HepG2 (cell line): ENCODE data around the gene TP53TG5. TPM values are rescaled to one million over a fixed set of nuclear protein-coding genes. Genes with fewer than 3 reads are reported as not detected.
A peak's percentile ranks its signal among the peaks of the same experiment; 100 is the strongest.

ENCODE experiments used
- AFF4 ChIP-seq: sonication (generic); formaldehyde crosslinking; IDR thresholded peaks from 2 replicates; pipeline ENCODE4 v1.4.0; 2020; ENCODE audit warnings: missing genetic modification reagents
- CERS6 ChIP-seq: sonication (generic); formaldehyde crosslinking; IDR thresholded peaks from 2 replicates; pipeline ENCODE4 v1.5.0; 2020; ENCODE audit warnings: missing genetic modification reagents
- EEA1 ChIP-seq: sonication (generic); formaldehyde crosslinking; IDR thresholded peaks from 2 replicates; pipeline ENCODE4 v1.5.1; 2020; ENCODE audit warnings: mild to moderate bottlenecking, missing genetic modification reagents, borderline replicate concordance
- MLLT10 ChIP-seq: sonication (generic); formaldehyde crosslinking; IDR thresholded peaks from 2 replicates; pipeline ENCODE4 v1.4.0; 2020; ENCODE audit warnings: missing genetic modification reagents
- MXI1 ChIP-seq: IDR thresholded peaks from 3 replicates; pipeline ENCODE4 v1.6.1; 2012; ENCODE audit warnings: low read depth, low read length, inconsistent platforms, borderline replicate concordance
- MYPOP ChIP-seq: sonication (generic); formaldehyde crosslinking; IDR thresholded peaks from 2 replicates; pipeline ENCODE4 v1.8.1; 2023; ENCODE audit warnings: mild to moderate bottlenecking, moderate library complexity, missing genetic modification reagents
- NFKB2 ChIP-seq: sonication (generic); formaldehyde crosslinking; IDR thresholded peaks from 2 replicates; pipeline ENCODE4 v1.4.0; 2020; ENCODE audit warnings: missing genetic modification reagents, borderline replicate concordance
- RBAK ChIP-seq: sonication (generic); formaldehyde crosslinking; IDR thresholded peaks from 2 replicates; pipeline ENCODE4 v1.5.1; 2020; ENCODE audit warnings: mild to moderate bottlenecking, missing genetic modification reagents
- RELA ChIP-seq: sonication (generic); formaldehyde crosslinking; IDR thresholded peaks from 2 replicates; pipeline ENCODE4 v1.4.0; 2020; ENCODE audit warnings: missing genetic modification reagents
- SMAD3 ChIP-seq: sonication (generic); formaldehyde crosslinking; IDR thresholded peaks from 2 replicates; pipeline ENCODE4 v1.4.0; 2020; ENCODE audit warnings: missing genetic modification reagents
- SNAPC5 ChIP-seq: sonication (generic); formaldehyde crosslinking; IDR thresholded peaks from 2 replicates; pipeline ENCODE4 v1.8.1; 2023; ENCODE audit warnings: mild to moderate bottlenecking, missing genetic modification reagents, borderline replicate concordance
- SRSF9 ChIP-seq: fragments of 200-400 bp; formaldehyde crosslinking; IDR thresholded peaks from 2 replicates; pipeline ENCODE4 v1.6.1; 2018; ENCODE audit warnings: borderline replicate concordance, mild to moderate bottlenecking, low read depth, low read length; ENCODE audit not compliant: insufficient read depth, poor library complexity, severe bottlenecking
- TBL1XR1 ChIP-seq: fragments of 150-350 bp; IDR thresholded peaks from 2 replicates; pipeline ENCODE4 v1.6.1; 2014; ENCODE audit warnings: borderline replicate concordance, low read length; ENCODE audit not compliant: partially characterized antibody
- TBX3 ChIP-seq: fragments of 450-650 bp; IDR thresholded peaks from 2 replicates; pipeline ENCODE4 v1.6.1; 2017; ENCODE audit warnings: antibody characterized with exemption, mild to moderate bottlenecking, inconsistent platforms, borderline replicate concordance
- XRCC5 ChIP-seq: fragments of 200-400 bp; formaldehyde crosslinking; optimal IDR thresholded peaks from 2 replicates; pipeline ENCODE3; 2017; ENCODE audit warnings: mild to moderate bottlenecking, low read length
- ZBTB3 ChIP-seq: sonication (generic); formaldehyde crosslinking; IDR thresholded peaks from 2 replicates; pipeline ENCODE4 v1.4.0; 2020; ENCODE audit warnings: low read depth, mild to moderate bottlenecking, moderate library complexity, missing genetic modification reagents, borderline replicate concordance
- ZNF224 ChIP-seq: sonication (generic); formaldehyde crosslinking; IDR thresholded peaks from 2 replicates; pipeline ENCODE4 v1.5.0; 2020; ENCODE audit warnings: mild to moderate bottlenecking, missing genetic modification reagents
- ZNF329 ChIP-seq: sonication (generic); formaldehyde crosslinking; IDR thresholded peaks from 2 replicates; pipeline ENCODE4 v1.9.0; 2021; ENCODE audit warnings: low read depth, mild to moderate bottlenecking, missing genetic modification reagents
- ZNF574 ChIP-seq: sonication (generic); formaldehyde crosslinking; IDR thresholded peaks from 2 replicates; pipeline ENCODE4 v1.4.0; 2020; ENCODE audit warnings: missing genetic modification reagents
- ZNF766 ChIP-seq: sonication (generic); formaldehyde crosslinking; IDR thresholded peaks from 2 replicates; pipeline ENCODE4 v1.5.0; 2020; ENCODE audit warnings: missing genetic modification reagents, borderline replicate concordance
- ZNF850 ChIP-seq: sonication (generic); formaldehyde crosslinking; conservative IDR thresholded peaks from 2 replicates; pipeline ENCODE4 v1.9.0; 2021; ENCODE audit warnings: mild to moderate bottlenecking, missing genetic modification reagents
- polyA plus RNA-seq, 8 experiments: library from polyadenylated mRNA; depleted of rRNA in 3 of 8; stranded (reverse) in 7 of 8; unstranded in 1 of 8; fragments of >200 nt; fragmentation: Illumina TruSeq in 4 of 8; extraction: Trizol in 4 of 8; gene quantifications; 2 replicates each; pipeline versions ENCODE4 v1.2.1 to v1.2.3, GENCODE V29; 2011 to 2016; ENCODE audit warnings: low read depth in 4 of 8, missing spikeins in 1 of 8, mixed read lengths in 1 of 8; ENCODE audit not compliant: insufficient read depth in 1 of 8
- total RNA-seq, 5 experiments: library from RNA; depleted of rRNA; stranded (reverse); fragments of >200 nt; fragmentation: Illumina TruSeq; extraction: Trizol; gene quantifications; 2 replicates each; pipeline ENCODE4 v1.2.3, GENCODE V29; 2016; ENCODE audit warnings: low read depth in 1 of 5

Gene TP53TG5
- total and polyA plus RNA-seq, 2 of the 13 experiments (the other 11 are each of a cell fraction or from before 2014, with no cell fraction given): 0.11 TPM; not detected in 1

- peak; percentile 34; the same call in 1 of the 2 replicates for TF ChIP-seq ZNF574 (CRISPR knock-in tag)
- TF ChIP-seq TBX3: peak; percentile 48; the same call in 1 of the 2 replicates
- TF ChIP-seq CERS6: no peak
- 0 out of 2 replicates have a peak, but pooled peaks have one; percentile 51 for TF ChIP-seq RELA (CRISPR knock-in tag)
- peak; percentile 23 for TF ChIP-seq XRCC5
- TF ChIP-seq TBL1XR1: no peak
- no peak for TF ChIP-seq ZNF224 (CRISPR knock-in tag)
- TF ChIP-seq SMAD3: peak; percentile 56; the same call in 1 of the 2 replicates
- no peak for TF ChIP-seq MLLT10 (CRISPR knock-in tag)
- peak; percentile 60; the same call in 1 of the 2 replicates for TF ChIP-seq NFKB2 (CRISPR knock-in tag)
- no peak for TF ChIP-seq EEA1 (CRISPR knock-in tag)
- TF ChIP-seq RBAK (CRISPR knock-in tag): no peak
- TF ChIP-seq SNAPC5 (CRISPR knock-in tag): no peak
- no peak for TF ChIP-seq ZBTB3 (CRISPR knock-in tag)
- TF ChIP-seq ZNF329: no peak
- no peak for TF ChIP-seq ZNF766 (CRISPR knock-in tag)
- TF ChIP-seq SRSF9: no peak
- TF ChIP-seq MXI1: peak; percentile 69; the same call in 1 of the 3 replicates
- no peak for TF ChIP-seq ZNF850 (CRISPR knock-in tag)
- TF ChIP-seq AFF4 (CRISPR knock-in tag): no peak
- no peak for TF ChIP-seq MYPOP
Observed at GRCh38 chr20:45340236-45340847, 37.8 kb downstream of the TP53TG5 start (continued).
